Measurements from ENCODE around the gene ZNF764.
"Not testable (repeated sequence)": the region's sequence is repeated elsewhere in the genome, so short reads cannot be mapped to it uniquely, and the experiment has no call there.

ZNF764 gene

GRCh38 chr16:30543067-30543466 lies 15.1 kb downstream of the ZNF764 start:
- no peak for DNase-seq

DNA sequence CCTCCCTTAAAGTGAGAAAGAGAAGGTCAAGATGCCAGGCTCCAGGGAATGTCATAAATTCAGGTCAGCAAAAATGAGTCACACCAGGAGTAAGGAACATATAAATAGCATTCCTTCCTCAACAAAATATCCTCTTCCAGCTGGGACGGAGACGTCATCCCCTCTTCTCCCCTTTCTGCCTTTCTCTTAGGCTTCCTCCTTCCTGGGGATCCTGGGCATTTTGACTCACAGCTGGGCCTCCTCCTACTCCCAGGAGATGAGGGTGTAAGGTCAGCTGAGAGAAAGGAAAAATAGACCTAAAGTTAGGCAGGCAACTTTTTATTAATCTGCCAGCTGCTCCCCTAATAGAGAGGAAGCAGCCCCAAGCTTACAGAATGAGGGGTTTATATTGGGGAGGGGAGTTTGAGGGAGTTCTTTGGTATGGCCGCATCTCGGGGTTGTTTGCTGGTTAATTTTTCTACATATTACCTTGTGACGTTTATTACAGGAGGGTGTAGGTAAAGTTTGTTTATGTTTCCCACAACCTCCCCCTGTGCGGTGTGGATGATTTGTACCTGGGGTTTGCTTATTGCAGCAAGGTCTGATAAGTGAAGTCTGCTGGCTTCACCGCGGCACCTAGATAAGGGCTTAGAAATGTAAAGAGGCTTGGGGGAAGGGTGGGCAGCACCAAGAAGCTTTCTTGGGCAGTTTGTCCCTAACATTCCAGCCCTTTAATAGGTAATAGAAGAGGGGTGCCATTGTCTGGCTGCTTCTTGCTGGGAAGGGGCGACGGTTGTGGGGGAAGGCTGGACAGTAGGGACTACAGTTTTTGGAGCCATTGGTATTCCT lies 16.5 kb downstream of the ZNF764 start:
- DNase-seq, result no peak

GRCh38 chr16:30540916-30541464 lies 17.2 kb downstream of the ZNF764 start:
- DNase-seq, result not testable (repeated sequence)

GRCh38 chr16:30539986-30540526 lies 18.1 kb downstream of the ZNF764 start:
- DNase-seq, result not testable (repeated sequence)

DNA sequence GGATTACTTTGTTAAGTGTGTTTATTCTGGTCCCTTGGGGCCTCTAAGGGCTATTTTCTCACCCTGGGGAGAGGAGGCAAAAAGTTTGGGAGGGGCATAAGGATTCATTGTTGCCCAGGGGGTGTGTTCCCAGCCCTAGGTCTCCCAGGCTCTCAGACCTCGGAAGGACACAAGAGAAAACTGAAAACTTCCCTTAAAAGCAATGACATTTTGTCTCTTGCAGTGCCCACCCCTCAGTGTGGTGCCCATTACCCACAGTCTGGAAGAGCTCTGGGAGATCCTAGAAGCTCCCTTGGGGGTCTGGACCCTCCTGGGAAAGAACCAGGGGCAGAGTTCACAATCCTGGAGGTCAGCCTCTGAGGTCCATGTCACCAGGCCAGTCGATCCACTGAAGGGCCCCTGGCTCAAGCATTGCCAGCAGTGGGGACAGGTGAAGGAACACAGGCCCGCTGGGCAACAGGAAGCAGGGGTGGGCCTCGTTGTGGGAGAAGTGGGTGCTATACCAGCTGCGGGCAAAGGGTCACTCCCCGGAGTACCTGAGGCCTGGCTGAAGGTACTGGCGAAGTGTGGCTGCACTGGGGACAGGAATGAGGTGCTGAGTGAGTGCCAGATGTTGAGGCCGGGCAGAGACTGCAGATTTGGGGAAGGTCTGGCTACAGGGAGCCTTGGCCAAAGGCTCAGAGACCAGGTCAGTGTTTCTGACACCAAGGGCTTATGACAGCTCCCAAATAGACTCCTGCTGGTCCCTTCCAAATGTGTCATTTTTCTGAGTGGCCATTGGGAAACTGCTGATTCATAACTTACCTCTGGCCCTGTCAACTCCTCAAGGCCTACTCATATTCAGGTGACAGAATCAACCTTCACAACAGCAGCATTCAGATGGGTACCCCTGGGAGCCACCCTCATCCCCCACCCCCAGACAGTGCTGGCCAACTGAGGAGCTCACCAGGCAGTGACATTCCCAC lies 18.9 kb downstream of the ZNF764 start:
- DNase-seq, result no peak

DNA sequence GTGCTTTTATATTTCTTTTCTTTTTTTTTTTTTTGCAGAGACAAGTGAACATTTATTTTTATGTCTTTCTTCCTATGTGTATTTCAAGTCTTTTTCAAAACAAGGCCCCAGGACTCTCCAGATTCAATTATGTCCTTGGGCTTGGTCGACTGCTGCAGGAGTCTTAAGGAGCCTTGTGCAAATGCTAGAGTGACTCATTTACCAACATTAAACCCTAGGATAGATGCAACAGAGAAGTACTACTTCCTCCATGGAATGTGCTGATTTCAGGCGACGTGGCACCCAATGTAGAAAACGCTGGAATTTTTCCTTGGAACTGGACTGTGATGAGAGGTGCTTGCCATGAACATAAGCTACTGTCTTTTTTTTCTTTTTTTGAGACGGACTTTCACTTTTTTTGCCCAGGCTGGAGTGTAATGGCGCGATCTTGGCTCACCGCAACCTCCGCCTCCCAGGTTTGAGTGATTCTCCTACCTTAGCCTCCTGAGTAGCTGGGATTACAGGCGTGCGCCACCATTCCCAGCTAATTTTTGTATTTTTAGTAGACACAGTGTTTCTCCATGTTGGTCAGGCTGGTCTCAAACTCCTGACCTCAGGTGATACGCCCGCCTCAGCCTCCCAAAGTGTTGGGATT lies 21.7 kb downstream of the ZNF764 start:
- DNase-seq, result not testable (repeated sequence)

GRCh38 chr16:30535777-30536190 lies 22.4 kb downstream of the ZNF764 start:
- peak; percentile 68 for DNase-seq

DNA sequence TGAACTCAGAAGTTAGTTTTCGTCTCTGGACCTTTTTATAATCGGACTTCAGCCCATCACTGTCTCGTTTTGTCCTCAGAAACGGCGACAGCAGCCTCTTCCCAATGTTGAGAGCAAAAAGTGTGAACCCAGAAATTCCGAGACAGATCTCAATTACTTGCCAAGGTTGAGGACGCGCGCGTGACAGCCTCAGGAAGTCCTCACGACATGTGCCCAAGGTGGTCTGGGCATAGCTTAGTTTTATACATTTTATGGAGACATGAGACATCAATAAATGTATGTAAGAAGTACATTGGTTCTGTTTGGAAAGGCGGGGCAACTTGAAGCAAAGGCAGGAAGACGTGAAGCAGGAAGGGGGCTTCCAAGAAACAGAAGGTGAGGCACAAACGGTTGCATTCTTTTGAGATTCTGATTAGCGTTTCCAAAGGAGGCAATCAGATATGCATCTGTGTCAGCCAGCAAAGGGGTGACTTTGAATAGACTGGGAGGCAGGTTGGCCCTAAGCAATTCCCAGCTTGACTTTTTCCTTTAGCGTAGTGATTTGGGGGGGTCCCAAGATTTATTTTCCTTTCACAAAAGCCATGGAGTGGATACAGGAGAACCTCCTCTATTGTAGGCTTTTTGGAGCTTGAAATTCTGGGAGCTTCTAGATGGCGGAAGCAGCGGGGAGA lies 22.9 kb downstream of the ZNF764 start:
- no peak for DNase-seq

- DNase-seq, result peak; percentile 93
Measured at GRCh38 chr16:30534368-30535105, 23.6 kb downstream of the ZNF764 start, which contains the start of gene ZNF747. TSS of gene ZNF747 (minus strand) at chr16:30534858. CDS start at chr16:30534679, 179 bp downstream.

DNA sequence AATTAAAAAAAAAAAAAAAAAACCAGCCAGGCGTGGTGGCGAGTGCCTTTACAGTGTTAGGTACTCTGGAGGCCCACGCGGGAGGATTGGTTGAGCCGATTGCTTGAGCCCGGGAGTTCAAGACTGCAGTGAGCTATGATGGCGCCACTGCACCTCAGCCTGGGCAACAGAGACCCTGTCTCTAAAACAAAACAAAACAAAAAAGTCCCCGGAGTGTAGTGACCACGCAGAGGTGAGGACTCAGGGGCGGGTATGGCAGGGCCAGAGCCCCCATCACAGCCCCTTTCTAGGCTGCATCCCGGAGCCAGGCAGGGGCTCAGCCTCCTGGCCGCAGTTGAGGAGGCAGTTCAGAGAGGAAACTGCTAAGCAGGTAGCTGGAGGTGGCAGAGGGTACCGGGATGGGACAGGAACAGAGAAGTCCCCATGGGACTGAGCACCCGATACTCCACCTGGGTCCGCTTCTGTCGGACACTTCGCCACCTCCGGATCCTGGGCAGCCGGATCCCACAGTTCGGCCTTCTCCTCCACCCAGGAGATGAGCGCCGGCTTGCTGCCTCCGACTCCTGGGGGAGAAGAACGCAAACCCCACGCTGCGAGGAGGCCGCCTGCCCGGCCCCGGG lies 24.3 kb downstream of the ZNF764 start:
- DNase-seq, result no peak

- DNase-seq, result no peak
Measured at GRCh38 chr16:30533146-30533522, 25.0 kb downstream of the ZNF764 start.

DNA sequence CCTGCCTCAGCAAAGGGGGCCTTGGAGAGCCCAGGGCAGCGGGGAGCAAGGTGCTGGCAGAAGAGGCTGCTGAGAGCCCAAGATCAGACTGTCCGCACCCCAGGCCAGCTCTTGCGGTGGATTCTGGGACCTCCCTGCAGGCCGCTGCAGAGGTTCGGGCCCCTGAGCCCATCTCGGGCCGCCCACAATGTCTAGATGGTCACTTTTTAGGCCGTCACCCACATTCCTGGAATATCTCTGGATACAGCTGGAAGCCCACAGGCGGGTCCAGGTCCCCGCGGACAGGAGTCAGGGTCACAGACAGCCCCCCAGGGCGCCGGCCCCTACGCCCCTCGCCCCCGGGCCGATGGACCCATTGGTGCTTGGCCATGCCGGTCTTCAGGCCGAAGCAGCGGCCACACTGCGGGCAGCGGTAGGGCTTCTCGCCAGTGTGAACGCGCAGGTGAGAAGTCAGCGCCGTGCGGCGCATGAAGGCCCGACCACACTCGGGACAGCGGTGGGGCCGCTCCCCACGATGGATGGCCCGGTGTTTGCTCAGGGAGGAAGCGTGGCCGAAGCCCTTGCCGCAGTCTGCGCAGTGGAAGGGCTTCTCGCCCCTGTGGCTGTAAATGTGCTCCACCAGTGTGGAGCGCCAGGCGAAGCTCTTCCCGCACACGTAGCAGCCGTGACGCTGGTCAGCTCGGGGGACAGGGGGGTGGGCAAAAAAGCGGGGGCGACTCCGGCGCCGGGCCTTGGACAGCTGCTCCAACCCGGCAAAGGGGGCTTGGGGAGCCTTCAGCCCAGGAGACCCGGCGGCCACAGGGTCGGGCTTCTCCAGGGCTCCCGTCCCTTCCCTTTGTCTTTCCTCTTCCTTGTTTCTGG lies 25.7 kb downstream of the ZNF764 start:
- DNase-seq, result no peak

DNA sequence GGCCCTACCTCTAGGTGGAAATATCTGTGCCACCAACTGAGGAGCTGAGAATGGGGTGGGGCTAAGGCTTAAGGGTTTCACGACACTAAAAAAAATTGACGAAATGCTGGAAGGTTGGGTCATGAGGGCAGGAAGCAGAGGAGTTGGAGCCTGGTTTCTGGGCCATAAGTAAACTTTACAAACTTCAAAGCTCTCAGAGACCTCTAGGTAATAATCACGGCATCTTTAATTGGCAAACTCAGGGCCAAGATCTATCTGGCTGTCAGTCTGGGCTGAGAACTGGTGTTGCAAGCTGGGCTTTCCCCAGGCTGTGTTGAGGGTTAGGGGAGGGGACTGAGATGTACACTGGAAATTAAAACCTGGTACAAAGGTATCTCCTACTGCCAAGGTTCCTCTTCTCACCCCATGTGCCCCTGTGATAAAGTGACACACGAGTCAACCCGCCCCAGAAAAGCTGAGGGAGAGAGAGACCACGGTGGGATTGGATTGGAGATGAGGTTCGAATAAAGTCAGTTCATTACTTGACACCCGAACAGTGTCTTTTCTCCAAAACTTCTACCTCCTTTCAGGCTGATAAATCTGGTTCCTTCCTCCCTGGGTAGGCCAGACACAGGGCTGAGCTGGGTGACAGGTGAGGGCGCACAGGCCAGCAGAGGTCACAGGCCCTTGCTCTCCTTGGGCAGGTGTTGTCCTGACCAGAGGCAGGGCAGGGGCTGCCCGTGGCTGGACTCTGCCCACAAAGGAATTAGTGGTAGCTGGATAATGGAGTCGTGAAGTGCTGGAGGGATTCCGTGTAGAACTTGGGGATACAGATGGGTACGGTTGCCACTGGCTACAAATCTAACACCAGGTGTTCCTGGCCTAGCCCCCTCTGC lies 27.8 kb downstream of the ZNF764 start:
- DNase-seq, result no peak

DNA sequence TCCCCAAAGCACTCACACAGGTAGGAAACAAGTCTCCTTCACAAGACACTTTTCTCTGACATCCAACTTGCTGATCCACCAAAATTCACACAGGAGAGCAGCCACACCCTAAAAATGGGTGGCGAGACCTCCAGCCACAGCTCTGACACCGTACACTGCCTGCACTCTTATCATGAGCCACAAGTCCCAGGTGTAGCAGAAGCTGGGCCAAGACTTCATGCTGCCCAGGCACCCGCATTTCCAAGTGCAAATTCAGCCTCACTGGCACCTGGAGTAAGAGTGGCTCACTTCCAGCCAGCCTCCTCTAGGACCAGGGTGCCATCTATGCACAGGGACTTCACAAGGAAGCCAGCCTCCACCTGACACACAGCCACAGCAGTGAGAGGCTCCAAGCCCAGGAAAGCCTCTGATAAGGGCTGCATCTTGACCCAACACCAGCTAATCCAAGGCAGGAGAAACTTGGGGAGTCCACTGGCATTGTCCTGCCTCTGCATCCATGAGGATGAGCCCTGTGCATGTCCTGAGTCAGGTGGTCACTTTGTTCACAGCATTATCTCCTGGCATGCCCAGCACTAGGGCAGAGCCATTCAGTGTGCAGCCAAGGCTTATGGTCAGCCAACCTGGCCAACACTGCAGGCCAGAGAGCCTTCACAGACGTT lies 29.2 kb downstream of the ZNF764 start:
- DNase-seq, result no peak

GRCh38 chr16:30527635-30528178 lies 30.5 kb downstream of the ZNF764 start:
- no peak for DNase-seq

GRCh38 chr16:30526823-30527634 lies 31.1 kb downstream of the ZNF764 start:
- peak; percentile 85 for DNase-seq

Measured in activated T-cell treated with anti-CD3 and anti-CD28 coated beads, Interleukin-2, amount 50 U/mL, for 1 hour (primary cell).